ENCODE results near the gene SUMO2. TPM values are rescaled to one million over a fixed set of nuclear protein-coding genes. Genes with fewer than 3 reads are reported as not detected.

SUMO2 gene
- total RNA-seq, 1 donor from 2014 or later, result 23.9 TPM

GRCh38 chr17:75118307-75118706 is 64.5 kb downstream of the SUMO2 start:
- peaks cover 3 to 15% of the 10 kb centered on the region in 2 donors for H3K36me3 ChIP-seq
- DNase-seq (ENCODE audit: low spot score in 2 of 2), result no peak
- no peaks in the 10 kb centered on the region for H3K27me3 ChIP-seq
- no peaks in the 10 kb centered on the region for H3K9me3 ChIP-seq
- H3K4me3 ChIP-seq, result no peak overlapping the region
- H3K27ac ChIP-seq, result no peak overlapping the region
- H3K4me1 ChIP-seq, result peaks cover 3 to 13% of the 10 kb centered on the region in 2 donors
- TF ChIP-seq, protein P1, sequence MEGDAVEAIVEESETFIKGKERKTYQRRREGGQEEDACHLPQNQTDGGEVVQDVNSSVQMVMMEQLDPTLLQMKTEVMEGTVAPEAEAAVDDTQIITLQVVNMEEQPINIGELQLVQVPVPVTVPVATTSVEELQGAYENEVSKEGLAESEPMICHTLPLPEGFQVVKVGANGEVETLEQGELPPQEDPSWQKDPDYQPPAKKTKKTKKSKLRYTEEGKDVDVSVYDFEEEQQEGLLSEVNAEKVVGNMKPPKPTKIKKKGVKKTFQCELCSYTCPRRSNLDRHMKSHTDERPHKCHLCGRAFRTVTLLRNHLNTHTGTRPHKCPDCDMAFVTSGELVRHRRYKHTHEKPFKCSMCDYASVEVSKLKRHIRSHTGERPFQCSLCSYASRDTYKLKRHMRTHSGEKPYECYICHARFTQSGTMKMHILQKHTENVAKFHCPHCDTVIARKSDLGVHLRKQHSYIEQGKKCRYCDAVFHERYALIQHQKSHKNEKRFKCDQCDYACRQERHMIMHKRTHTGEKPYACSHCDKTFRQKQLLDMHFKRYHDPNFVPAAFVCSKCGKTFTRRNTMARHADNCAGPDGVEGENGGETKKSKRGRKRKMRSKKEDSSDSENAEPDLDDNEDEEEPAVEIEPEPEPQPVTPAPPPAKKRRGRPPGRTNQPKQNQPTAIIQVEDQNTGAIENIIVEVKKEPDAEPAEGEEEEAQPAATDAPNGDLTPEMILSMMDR (IDR thresholded peaks at IDR 0.05), result no peak
- intact Hi-C loops (cut with DNase I), result no loop called here

DNA sequence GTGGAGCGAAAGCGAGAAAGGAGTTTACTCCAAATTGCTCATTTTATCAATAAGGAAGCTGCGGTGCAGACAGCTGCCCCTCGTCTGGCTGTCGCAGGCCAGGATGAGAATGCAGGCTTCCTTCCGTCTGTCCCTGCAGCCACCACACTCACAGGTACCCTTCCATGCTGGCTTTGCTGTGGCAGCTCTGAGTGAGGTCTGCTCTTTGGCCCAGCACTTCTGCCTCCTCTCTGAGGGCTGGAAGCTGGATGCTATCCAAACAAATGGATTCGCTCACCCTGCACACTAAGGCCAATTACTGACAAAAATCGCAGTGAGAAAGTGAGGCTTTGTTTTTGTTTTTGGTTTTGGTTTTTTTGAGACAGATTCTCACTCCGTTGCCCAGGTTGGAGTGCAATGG is 66.0 kb downstream of the SUMO2 start:
- Histone ChIP-seq H3K27me3 (no peaks in the 10 kb centered on the region), H3K4me1 (peaks cover 3 to 15% of the 10 kb centered on the region in 2 donors), H3K4me3 (no peak overlapping the region), H3K9me3 (no peaks in the 10 kb centered on the region), H3K27ac (no peak overlapping the region), H3K36me3 (peaks cover 3 to 15% of the 10 kb centered on the region in 2 donors)
- no peak for DNase-seq (ENCODE audit: low spot score in 2 of 2)
- TF ChIP-seq, protein P1 (IDR thresholded peaks at IDR 0.05), result no peak
- intact Hi-C loops (cut with DNase I), result no loop called here

Other genes with a start within 250 kb of the SUMO2 start
- gene OTOP3, start 247.1 kb downstream of the SUMO2 start, total RNA-seq, result not detected
- gene HID1, start 210.2 kb downstream of the SUMO2 start, total RNA-seq, result 103 TPM
- gene CDR2L, start 195.3 kb downstream of the SUMO2 start, total RNA-seq, result 54.7 TPM
- gene MRPL58, start 170.3 kb downstream of the SUMO2 start, total RNA-seq, result 14.5 TPM
- 133 TPM for gene ATP5PD, start 136.0 kb downstream of the SUMO2 start, total RNA-seq
- gene KCTD2, start 135.7 kb downstream of the SUMO2 start, total RNA-seq, result 31.4 TPM
- gene SLC16A5, start 95.0 kb downstream of the SUMO2 start, total RNA-seq, result 101 TPM
- 1.4 TPM for gene ARMC7, start 73.0 kb downstream of the SUMO2 start, total RNA-seq
- 18.3 TPM for gene NT5C, start 51.2 kb downstream of the SUMO2 start, total RNA-seq
- 23.0 TPM for gene JPT1, start 28.4 kb downstream of the SUMO2 start, total RNA-seq
- gene NUP85, start 22.7 kb upstream of the SUMO2 start, total RNA-seq, result 38.1 TPM
- gene GGA3, start 78.6 kb upstream of the SUMO2 start, total RNA-seq, result 84.6 TPM
- gene MRPS7, start 78.9 kb upstream of the SUMO2 start, total RNA-seq, result 24.1 TPM
- 32.4 TPM for gene MIF4GD, start 88.3 kb upstream of the SUMO2 start, total RNA-seq
- 1.3 TPM for gene SLC25A19, start 106.5 kb upstream of the SUMO2 start, total RNA-seq
- 65.7 TPM for gene GRB2, start 222.7 kb upstream of the SUMO2 start, total RNA-seq